ENCODE measurements around the gene CYP24A1. TPM values are rescaled to one million over a fixed set of nuclear protein-coding genes. Genes with fewer than 3 reads are reported as not detected.
A peak's percentile ranks its signal among the peaks of the same experiment; 100 is the strongest.
"Not testable (repeated sequence)": the region's sequence is repeated elsewhere in the genome, so short reads cannot be mapped to it uniquely, and the experiment has no call there.

Gene CYP24A1
- total RNA-seq, 2 donors from 2014 or later: 1.9 TPM; not detected in 1

DNA sequence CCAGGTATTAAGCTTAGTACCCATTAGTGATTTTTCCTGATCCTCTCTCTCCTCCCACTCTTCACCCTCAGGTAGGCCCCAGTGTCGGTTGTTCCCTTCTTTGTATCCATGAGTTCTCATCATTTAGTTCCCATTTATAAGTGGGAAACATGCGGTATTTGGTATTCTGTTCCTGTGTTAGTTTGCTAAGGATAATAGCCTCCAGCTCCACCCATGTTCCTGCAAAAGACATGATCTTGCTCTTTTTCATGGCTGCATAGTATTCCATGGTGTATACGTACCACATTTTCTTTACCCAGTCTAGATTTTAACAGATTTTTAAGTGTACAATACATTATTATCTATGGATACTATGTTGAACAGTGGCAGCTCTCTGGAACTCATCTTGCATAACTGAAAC lies 44.4 kb downstream of the CYP24A1 start:
- no peaks in the 10 kb centered on the region for H3K9me3 ChIP-seq
- WGBS: 96% methylated on average over 3 of the region's 3 CpGs
- no peak overlapping the region for H3K27ac ChIP-seq
- H3K4me1 ChIP-seq (replicated peaks): no peaks in the 10 kb centered on the region
- H3K27me3 ChIP-seq (replicated peaks; ENCODE audit: insufficient read depth): no peaks in the 10 kb centered on the region
- no peak overlapping the region for H3K4me3 ChIP-seq
- H3K36me3 ChIP-seq: no peaks in the 10 kb centered on the region
- no peak for DNase-seq (ENCODE audit: low spot score)
- TF ChIP-seq POLR2AphosphoS5 (IDR thresholded peaks at IDR 0.05) (no peak), POLR2A (IDR thresholded peaks at IDR 0.05) (no peak)
- TF ChIP-seq, protein P1, sequence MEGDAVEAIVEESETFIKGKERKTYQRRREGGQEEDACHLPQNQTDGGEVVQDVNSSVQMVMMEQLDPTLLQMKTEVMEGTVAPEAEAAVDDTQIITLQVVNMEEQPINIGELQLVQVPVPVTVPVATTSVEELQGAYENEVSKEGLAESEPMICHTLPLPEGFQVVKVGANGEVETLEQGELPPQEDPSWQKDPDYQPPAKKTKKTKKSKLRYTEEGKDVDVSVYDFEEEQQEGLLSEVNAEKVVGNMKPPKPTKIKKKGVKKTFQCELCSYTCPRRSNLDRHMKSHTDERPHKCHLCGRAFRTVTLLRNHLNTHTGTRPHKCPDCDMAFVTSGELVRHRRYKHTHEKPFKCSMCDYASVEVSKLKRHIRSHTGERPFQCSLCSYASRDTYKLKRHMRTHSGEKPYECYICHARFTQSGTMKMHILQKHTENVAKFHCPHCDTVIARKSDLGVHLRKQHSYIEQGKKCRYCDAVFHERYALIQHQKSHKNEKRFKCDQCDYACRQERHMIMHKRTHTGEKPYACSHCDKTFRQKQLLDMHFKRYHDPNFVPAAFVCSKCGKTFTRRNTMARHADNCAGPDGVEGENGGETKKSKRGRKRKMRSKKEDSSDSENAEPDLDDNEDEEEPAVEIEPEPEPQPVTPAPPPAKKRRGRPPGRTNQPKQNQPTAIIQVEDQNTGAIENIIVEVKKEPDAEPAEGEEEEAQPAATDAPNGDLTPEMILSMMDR (IDR thresholded peaks at IDR 0.05): no peak
- intact Hi-C loops (cut with DNase I): no loop called here

DNA sequence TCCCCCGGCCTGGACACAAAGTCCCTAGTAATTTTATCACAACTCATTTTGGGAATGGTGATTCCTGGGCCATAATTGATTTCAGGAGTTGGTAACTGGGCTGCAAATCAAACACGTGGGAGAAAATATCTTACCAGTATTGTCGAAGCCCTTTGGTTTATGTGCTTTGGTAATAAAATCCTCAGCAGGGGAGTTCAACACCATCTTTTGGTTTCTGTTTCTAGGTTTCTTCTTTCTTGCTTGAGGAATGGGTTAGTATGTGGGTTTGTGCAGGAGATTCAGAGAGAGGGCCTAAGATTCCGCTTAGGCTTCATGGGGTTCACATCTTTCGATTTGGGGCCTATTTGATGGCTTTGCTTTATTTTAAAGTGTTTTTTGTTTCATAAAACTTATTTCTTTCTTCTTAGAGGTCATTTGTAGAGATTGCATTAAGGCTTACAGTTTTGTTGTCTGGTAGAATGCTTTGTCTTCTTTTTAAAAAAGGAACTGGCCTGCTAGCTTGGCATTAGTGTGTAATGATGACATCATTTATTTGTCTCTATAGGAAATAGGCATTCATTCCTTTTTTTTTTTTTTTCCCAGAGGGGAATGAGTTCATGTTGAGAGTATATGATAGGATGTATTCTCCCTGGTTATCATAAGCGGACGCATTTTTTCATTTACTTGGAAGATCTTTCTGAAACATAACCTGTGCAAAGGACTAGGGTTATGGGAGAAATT lies 45.8 kb downstream of the CYP24A1 start:
- Histone ChIP-seq H3K27ac (no peak overlapping the region), H3K4me3 (no peak overlapping the region), H3K36me3 (no peaks in the 10 kb centered on the region), H3K4me1 (replicated peaks) (no peaks in the 10 kb centered on the region), H3K9me3 (no peaks in the 10 kb centered on the region), H3K27me3 (replicated peaks; ENCODE audit: insufficient read depth) (no peaks in the 10 kb centered on the region)
- intact Hi-C loops (cut with DNase I): no loop called here
- no peak for DNase-seq (ENCODE audit: low spot score)
- 69% methylated on average over 7 of the region's 7 CpGs for WGBS
- TF ChIP-seq POLR2A (IDR thresholded peaks at IDR 0.05): no peak
- TF ChIP-seq POLR2AphosphoS5 (IDR thresholded peaks at IDR 0.05): no peak
- TF ChIP-seq, protein P1 (IDR thresholded peaks at IDR 0.05): no peak

DNA sequence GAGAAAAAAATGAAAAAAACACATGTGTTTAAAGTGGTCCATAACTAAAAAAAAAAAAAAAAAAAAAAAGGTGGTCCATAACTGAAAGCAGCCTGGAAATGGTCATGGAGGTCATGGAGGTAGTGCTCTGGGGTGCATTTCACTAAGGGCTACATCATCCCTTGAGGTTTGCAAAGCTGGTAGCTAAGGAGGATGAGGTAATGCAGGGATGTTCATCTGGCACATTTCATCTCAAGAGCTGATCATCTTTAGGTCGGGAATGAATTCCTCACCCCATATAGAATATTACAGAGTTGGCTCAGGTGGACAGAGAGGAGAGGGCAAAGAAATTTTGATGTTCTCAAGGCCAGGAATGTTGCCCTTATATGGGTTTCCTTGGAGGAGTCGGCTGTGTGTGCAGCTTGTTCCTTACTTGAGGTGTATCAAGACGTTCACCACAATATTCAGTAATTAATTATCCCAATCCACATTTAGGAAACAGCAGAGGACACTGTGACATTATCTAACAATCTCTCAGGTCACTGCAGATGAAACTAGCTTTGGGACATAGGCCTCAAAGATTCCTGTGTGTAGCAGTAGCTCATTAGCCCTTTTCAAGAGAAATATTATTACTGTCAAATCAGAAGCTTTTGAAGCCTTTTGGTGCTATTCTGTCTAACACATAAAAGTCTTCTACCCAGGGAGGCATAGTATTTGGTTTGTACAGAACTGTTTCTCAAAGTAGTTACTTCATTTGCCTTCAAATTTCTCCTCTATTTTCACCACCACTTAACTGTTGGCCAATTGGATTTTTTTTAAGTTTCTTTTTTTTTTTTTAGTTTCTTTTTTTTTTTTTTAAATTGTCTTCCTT lies 46.8 kb downstream of the CYP24A1 start:
- no peaks in the 10 kb centered on the region for H3K36me3 ChIP-seq
- no peaks in the 10 kb centered on the region for H3K27me3 ChIP-seq (replicated peaks; ENCODE audit: insufficient read depth)
- 66% methylated on average over 3 of the region's 3 CpGs for WGBS
- TF ChIP-seq, protein P1 (IDR thresholded peaks at IDR 0.05): no peak
- TF ChIP-seq POLR2A (IDR thresholded peaks at IDR 0.05): no peak
- TF ChIP-seq POLR2AphosphoS5 (IDR thresholded peaks at IDR 0.05): no peak
- no peak overlapping the region for H3K27ac ChIP-seq
- DNase-seq (ENCODE audit: low spot score): no peak
- no peaks in the 10 kb centered on the region for H3K4me1 ChIP-seq (replicated peaks)
- intact Hi-C loops (cut with DNase I): no loop called here
- no peak overlapping the region for H3K4me3 ChIP-seq
- no peaks in the 10 kb centered on the region for H3K9me3 ChIP-seq

- DNase-seq (ENCODE audit: low spot score); H3K9me3 ChIP-seq; H3K4me1 ChIP-seq (replicated peaks); H3K36me3 ChIP-seq; H3K27ac ChIP-seq; H3K4me3 ChIP-seq; intact Hi-C loops (cut with DNase I); H3K27me3 ChIP-seq (replicated peaks; ENCODE audit: insufficient read depth): not testable (repeated sequence)
- 96% methylated on average over 12 of the region's 12 CpGs for WGBS
Measured at GRCh38 chr20:54126328-54126727, 47.5 kb downstream of the CYP24A1 start.

DNA sequence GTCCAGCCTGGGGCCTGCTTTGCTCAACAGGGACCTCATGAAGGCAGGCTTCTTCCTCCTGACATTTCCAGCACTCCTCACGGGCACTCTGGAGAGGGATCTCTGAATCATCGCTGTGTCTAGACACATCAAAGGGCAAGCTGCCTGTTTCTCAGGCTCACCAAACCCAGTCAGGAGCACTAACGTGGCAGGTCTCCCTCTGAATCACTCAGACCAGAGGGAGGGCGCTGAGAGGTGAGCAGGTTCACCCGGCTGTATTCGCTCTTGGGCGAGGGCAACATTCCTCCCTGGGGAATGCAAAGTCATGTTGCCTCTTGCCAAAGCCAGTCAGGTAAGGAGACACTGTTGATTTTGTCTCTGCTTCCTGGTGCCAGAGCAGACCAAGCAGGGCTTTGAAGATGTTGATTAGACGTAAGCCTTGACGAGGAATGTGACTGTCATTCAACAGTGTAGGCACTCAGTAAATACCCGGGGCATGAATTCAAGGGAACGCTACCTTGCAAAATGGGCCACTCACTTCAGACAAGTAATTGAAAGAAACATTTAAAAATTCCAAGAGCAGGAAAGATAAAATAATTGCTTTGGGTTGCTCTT lies 50.1 kb downstream of the CYP24A1 start:
- no peaks in the 10 kb centered on the region for H3K36me3 ChIP-seq
- no peak overlapping the region for H3K4me3 ChIP-seq
- WGBS: 47% methylated on average over 11 of the region's 11 CpGs
- H3K27ac ChIP-seq: peak overlapping the region; percentile 55 to 64
- peak; percentile 88 for TF ChIP-seq POLR2AphosphoS5 (IDR thresholded peaks at IDR 0.05)
- TF ChIP-seq, protein P1 (IDR thresholded peaks at IDR 0.05): no peak
- no peaks in the 10 kb centered on the region for H3K4me1 ChIP-seq (replicated peaks)
- H3K27me3 ChIP-seq (replicated peaks; ENCODE audit: insufficient read depth): no peaks in the 10 kb centered on the region
- peak; percentile 88 for DNase-seq (ENCODE audit: low spot score)
- H3K9me3 ChIP-seq: no peaks in the 10 kb centered on the region
- intact Hi-C loops (cut with DNase I): no loop called here

Data from prostate gland (tissue), 2 donors.